ENCODE results near the gene OLIG2.

The OLIG2 gene

DNA sequence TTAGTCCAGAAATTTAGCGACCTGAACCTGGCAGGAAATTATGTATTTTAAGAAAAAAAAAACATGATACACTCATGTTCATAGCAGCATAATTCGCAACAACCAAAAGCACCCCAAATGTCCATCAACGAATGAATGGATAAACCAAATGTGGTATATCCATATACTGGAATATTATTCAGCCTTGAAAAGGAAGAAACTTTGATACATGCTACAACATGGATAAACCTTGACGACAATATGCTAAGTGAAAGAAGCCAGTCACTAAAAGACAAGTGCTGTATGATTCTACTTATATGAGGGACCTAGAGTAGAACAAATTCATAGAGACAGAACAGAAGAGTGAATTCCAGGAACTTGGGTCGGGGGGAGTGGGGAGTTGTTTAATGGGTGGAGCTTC, 43.5 kb downstream of the OLIG2 start:
- DNase-seq: no peak

DNA sequence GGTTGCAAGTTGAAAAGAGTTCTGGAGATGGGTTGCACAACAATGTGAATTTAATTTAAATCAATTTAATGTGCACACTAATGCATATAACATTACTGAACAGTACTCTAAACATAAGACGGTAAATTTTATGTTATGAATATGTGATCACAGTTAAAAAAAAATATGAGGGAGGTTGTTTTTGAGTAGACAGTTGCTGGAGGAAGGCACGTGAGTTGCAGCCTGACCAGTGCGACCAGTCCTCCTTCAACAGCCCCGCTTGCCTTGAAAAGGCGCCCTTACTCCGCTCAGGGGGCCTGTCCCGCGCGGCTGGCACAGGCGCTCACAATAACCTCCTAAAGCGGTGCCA, 43.9 kb downstream of the OLIG2 start:
- no peak for DNase-seq

DNA sequence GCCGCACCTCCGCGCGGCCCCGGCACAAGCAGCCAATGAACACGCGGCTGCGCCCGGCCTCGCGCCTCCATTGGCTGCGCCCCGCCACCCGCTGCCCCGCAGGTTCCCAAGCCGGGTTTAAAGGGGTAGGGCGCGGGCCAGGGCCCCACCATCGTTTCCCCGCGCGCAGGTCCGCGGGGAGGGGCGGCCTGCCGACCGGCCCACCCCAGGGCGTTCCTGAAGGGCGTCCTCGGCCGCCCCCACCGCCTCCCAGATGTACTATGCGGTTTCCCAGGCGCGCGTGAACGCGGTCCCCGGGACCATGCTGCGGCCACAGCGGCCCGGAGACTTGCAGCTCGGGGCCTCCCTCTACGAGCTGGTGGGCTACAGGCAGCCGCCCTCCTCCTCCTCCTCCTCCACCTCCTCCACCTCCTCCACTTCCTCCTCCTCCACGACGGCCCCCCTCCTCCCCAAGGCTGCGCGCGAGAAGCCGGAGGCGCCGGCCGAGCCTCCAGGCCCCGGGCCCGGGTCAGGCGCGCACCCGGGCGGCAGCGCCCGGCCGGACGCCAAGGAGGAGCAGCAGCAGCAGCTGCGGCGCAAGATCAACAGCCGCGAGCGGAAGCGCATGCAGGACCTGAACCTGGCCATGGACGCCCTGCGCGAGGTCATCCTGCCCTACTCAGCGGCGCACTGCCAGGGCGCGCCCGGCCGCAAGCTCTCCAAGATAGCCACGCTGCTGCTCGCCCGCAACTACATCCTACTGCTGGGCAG, 44.4 kb downstream of the OLIG2 start, which contains the start of gene OLIG1:
TSS of gene OLIG1 (plus strand) at position 148 of the 750 bp plus-strand sequence. CDS start at position 254, 106 bp downstream.
- peak; percentile 40 to 55 for DNase-seq

DNA sequence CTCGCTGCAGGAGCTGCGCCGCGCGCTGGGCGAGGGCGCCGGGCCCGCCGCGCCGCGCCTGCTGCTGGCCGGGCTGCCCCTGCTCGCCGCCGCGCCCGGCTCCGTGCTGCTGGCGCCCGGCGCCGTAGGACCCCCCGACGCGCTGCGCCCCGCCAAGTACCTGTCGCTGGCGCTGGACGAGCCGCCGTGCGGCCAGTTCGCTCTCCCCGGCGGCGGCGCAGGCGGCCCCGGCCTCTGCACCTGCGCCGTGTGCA, 44.9 kb downstream of the OLIG2 start:
- no peak for DNase-seq

DNA sequence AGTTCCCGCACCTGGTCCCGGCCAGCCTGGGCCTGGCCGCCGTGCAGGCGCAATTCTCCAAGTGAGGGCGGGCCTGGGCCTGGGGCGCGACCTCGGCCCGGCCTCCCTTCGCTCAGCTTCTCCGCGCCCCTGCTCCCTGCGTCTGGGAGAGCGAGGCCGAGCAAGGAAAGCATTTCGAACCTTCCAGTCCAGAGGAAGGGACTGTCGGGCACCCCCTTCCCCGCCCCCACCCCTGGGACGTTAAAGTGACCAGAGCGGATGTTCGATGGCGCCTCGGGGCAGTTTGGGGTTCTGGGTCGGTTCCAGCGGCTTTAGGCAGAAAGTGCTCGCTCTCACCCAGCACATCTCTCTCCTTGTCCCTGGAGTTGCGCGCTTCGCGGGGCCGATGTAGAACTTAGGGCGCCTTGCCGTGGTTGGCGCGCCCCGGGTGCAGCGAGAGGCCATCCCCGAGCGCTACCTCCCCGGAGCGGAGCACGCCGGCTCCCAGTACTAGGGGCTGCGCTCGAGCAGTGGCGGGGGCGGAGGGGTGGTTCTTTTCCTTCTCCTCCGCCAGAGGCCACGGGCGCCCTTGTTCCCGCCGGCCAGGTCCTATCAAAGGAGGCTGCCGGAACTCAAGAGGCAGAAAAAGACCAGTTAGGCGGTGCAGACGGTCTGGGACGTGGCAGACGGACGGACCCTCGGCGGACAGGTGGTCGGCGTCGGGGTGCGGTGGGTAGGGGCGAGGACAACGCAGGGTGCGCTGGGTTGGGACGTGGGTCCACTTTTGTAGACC, 45.4 kb downstream of the OLIG2 start:
- DNase-seq: peak; percentile 14 to 22

DNA sequence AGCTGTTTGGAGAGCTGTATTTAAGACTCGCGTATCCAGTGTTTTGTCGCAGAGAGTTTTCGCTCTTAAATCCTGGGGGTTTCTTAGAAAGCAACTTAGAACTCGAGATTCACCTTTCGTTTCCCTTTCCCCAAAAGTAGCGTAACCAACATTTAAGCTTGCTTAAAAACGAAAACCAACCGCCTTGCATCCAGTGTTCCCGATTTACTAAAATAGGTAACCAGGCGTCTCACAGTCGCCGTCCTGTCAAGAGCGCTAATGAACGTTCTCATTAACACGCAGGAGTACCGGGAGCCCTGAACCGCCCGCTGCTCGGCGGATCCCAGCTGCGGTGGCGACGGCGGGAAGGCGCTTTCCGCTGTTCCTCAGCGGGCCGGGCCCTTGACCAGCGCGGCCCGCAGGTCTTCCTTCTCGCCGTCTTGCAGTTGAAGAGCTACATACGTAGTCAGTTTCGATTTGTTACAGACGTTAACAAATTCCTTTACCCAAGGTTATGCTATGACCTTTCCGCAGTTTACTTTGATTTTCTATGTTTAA, 46.1 kb downstream of the OLIG2 start:
- peak; percentile 2 to 8 for DNase-seq

DNA sequence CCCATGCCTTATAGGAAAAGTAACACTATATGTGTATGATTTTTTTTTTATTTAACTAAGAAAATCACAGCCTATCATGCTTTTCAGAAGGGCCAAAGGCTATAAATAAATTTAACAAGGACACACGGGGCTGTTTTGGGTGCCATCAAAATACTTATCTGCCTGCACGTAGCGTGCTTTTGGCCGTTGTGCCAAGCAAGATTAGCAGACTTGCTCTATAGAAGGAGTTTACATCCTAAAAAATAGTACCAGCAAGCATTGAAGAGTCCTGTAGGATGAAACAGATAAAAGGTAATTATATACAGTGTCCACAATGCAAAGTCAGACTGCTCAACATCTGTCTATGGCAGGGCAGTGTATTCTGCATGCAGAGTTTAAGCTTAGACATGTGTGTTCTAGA, 47.9 kb downstream of the OLIG2 start:
- no peak for DNase-seq

DNA sequence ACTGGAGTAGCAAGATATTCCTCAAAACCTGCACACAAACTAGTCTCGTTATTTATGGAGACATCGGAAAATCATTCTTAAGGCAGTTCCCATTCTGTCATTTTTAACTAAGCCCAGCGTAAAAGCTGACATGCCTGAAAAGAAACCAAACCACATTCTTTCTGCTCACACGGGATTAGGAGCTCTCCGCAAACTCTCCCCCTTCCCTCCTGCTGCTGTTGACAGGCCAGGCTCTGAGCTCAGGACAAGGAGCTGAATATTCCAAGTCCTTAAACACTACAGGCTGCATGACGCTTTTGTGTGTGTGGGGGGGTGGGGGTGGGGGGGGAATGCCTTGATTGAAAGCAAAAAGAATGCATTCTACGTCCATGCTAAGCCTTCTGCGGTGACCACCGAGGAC, 49.4 kb downstream of the OLIG2 start:
- no peak for DNase-seq

DNA sequence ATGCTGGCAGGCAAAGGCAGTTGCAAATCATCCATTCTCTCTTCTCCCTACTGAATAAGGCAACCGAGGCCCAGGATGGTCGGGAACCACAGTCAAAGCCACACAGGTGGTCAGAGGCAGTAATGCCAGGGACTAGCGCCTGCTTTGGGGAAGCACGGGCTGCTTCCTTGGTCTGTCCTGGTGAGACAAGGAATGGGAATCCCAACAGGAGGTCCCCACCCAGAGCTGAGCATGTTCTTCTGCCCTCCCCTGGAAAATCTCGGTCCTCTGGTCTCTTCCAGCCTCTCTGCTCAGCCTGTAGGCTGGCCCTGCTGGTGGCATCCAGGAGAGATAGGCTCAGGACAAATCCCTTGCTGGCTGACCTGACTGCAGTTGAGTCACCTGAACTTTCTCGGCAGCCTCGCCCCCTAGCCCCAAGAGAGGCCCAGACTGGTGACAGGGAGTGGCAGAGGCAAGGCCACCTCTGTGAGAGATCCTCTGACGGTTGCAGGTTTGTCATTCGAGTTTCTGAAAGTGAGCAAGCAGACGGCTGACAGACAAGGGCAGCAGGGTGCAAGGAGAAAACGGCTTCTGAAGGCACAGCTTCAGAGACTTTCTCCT, 50.0 kb downstream of the OLIG2 start:
- DNase-seq: no peak

DNA sequence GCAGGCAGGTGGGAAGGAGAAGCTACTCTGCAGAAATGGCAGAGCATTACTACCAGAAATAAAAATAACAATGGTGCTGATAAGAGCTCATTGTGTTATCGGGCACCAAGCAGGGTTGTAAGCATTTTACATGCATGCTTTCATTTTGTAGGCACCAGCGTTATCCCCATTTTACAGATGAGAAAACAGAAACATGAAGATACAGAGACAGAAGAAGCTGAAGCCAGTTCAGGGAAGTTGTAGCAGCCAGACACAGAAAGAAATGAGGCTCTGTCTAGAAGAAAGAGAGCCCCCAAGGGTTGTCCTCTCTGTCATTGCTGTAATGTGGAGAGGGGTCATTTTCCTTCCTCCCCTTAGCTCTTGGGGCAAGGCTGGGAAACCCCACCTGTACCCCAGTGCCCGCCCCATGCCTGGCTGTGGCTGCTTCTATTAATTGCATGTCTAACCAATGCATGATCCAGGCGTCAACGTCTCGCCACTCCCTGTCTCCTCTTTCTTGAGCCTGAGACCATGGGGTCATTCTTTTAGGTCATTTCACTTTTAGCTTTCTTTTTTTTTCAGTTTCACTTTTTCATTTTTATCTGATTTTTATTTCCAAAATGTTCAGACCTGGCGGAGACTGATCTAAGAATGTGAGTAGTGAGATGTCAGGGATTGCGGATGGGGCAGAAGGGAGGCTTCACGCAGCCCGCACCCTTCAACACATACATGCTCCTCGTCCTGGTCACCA, 51.0 kb downstream of the OLIG2 start:
- DNase-seq: no peak

Measured in activated CD4-positive, alpha-beta T cell treated with anti-CD3 and anti-CD28 coated beads, Interleukin-2, amount 50 U/mL, for 48 hours (primary cell).